Fibroblast of the aortic adventitia (primary cell): ENCODE measurements around the gene PNMA8C. TPM values are rescaled to one million over a fixed set of nuclear protein-coding genes. Genes with fewer than 3 reads are reported as not detected.
"Not testable (repeated sequence)": the region's sequence is repeated elsewhere in the genome, so short reads cannot be mapped to it uniquely, and the experiment has no call there.

ENCODE experiments used
- DNase-seq: peaks from one replicate; pipeline ENCODE4 v3.0.0-alpha.2; 2010; ENCODE audit warnings: low read depth
- H3K4me3 ChIP-seq: 2 replicates; pipeline ENCODE4 v1.5.1; 2011; ENCODE audit warnings: low read depth, mild to moderate bottlenecking, control low read depth, low read length, moderate library complexity
- CTCF ChIP-seq: IDR thresholded peaks from 2 replicates; pipeline ENCODE4 v1.5.1; 2011; ENCODE audit warnings: mild to moderate bottlenecking, low read length, control low read depth, inconsistent platforms; ENCODE audit not compliant: insufficient read depth
- total RNA-seq: library from RNA; depleted of rRNA; stranded (reverse); fragments of >200 nt; gene quantifications from 2 replicates; pipeline ENCODE4 v1.2.3, GENCODE V29; 2012; ENCODE audit warnings: low replicate concordance

Gene PNMA8C
- total RNA-seq, 1 donor: not detected

GRCh38 chr19:46441866-46442265 lies 13.1 kb upstream of the PNMA8C start:
- no peak for TF ChIP-seq CTCF

DNA sequence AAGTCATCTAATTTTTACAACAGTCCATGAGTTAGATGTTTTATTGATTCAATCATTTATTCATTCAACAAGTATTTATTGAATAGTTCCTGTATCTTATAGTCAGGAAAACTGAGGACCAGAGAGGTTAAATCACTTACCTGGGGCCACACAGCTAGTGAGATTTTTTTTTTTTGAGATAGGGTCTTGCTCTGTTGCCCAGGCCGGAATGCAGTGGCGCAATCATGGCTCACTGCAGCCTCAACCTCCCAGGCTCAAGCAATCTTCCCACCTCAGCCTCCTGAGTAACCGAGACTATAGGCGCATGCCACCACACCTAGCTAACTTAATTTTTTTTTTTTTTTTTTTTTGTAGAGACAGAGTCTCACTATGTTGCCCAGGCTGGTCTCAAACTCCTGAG lies 7.0 kb upstream of the PNMA8C start:
- H3K4me3 ChIP-seq, DNase-seq: not testable (repeated sequence)

More at GRCh38 chr19:46441866-46442265, 13.1 kb upstream of the PNMA8C start:
- DNase-seq: peak; percentile 85
- no peak overlapping the region for H3K4me3 ChIP-seq

DNA sequence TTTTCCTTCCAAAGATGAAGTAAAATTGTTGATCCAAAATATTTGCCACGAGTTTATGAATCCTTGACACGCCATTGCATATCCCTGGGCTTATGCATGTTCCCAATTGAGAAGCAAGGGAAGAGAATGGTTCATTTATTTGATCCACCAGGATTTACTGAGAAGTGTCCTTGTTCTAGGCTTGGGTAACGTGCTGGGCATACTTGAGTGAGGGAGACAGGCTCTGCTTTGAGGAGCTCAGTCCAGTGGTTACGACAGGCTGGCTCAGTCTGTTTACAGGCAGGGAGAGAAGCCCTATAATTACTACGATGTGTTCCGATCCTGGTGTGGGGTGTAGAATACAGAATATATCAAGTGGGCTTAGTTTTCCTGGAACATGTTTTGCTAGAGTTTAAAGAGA lies 6.3 kb upstream of the PNMA8C start:
- no peak overlapping the region for H3K4me3 ChIP-seq
- TF ChIP-seq CTCF: no peak
- DNase-seq: no peak

- not testable (repeated sequence) for DNase-seq, H3K4me3 ChIP-seq
Observed at GRCh38 chr19:46433470-46433869, 4.7 kb upstream of the PNMA8C start.

DNA sequence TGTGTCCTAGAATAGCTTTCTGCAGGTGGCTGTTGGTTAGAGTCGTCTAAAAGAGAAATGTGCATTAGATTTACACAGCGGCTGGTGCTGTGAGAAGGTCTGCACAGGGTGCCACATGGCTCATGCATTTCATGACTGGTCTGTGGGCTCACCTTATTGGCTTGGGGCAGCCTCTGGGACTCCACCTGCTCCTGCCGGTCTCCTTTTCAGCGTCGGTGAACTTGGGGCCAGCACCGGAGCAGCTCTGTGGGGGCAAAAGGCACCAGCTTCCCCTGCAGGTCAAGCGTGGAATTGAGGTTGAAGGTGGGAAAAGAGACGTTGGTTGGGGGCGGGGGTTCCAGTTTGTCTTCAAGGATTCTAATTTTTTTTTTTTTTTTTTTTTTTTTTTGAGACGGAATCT lies 3.1 kb upstream of the PNMA8C start:
- no peak for TF ChIP-seq CTCF
- no peak overlapping the region for H3K4me3 ChIP-seq
- no peak for DNase-seq

DNA sequence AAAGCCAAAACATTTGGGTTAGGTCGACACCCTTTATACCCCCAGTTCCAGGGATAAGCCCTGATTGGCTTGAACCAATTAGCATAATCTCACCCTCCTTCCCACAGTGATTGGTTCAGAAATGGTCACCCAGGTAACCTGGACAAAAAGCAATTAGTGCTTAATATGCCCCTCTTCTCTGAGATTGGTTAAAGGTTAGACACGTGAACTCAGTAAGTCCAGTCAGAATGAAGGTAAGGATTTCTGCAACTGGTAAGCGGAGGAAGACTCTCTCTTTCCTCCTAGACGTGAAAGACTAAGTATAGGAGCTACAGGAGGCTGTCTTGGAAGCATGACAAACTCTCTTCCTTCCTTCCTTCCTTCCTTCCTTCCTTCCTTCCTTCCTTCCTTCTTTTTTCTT lies 1.3 kb upstream of the PNMA8C start:
- H3K4me3 ChIP-seq: no peak overlapping the region
- TF ChIP-seq CTCF: no peak
- DNase-seq: no peak

DNA sequence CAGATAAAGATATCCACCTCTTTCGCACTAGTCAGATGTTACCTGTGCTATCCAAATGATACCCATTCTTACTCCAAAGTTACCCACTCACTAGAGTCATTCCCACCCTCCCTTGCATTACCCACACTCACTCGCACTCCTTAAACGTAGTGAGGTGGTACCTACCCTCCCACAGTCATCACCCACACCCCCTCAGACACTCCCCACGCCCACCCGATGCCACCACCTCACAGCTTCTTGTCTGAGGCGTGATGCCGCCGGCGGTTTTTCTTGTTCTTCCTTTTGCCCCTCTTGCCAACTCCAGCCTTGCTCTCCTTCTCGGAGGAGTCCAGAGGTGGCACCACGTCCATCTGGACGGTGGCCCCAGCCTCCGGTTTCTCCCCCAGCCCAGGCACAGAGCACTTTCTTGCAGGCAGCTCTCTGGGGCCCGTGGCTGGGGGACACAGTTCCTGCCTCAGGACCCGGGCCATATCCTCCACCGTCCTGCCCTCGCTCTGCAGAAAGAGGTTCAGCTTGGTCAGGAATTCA lies 1.2 kb downstream of the PNMA8C start:
- no peak for TF ChIP-seq CTCF
- no peak overlapping the region for H3K4me3 ChIP-seq
- DNase-seq: no peak

GRCh38 chr19:46426506-46427162 lies 2.1 kb downstream of the PNMA8C start:
- TF ChIP-seq CTCF: no peak
- H3K4me3 ChIP-seq: peak overlapping the region; percentile 58
- peak; percentile 75 for DNase-seq
